Endodermal cell (in vitro differentiated cells): ENCODE data around the gene RFPL3. TPM values are rescaled to one million over a fixed set of nuclear protein-coding genes. Genes with fewer than 3 reads are reported as not detected.

Experiments
- DNase-seq: peaks from one replicate; pipeline ENCODE4 v3.0.0-alpha.2; 2017
- H3K27ac ChIP-seq: 2 replicates; pipeline ENCODE4 v1.5.1; 2013; ENCODE audit warnings: mild to moderate bottlenecking, low read depth, low read length, moderate library complexity
- H3K27me3 ChIP-seq: 2 replicates; pipeline ENCODE4 v1.6.1; 2013; ENCODE audit warnings: mild to moderate bottlenecking, low read length, moderate library complexity; ENCODE audit not compliant: insufficient read depth, control insufficient read depth, poor library complexity, severe bottlenecking
- H3K36me3 ChIP-seq: 2 replicates; pipeline ENCODE4 v1.7.0; 2013; ENCODE audit warnings: mild to moderate bottlenecking, low read length, moderate library complexity; ENCODE audit not compliant: control insufficient read depth, insufficient read depth
- H3K4me1 ChIP-seq: one replicate; pipeline ENCODE4 v1.7.0; 2013; ENCODE audit warnings: low read length; ENCODE audit not compliant: control insufficient read depth, insufficient read depth
- H3K4me3 ChIP-seq: 2 replicates; pipeline ENCODE4 v1.5.1; 2013; ENCODE audit warnings: mild to moderate bottlenecking, low read length, moderate library complexity
- H3K9ac ChIP-seq: 2 replicates; pipeline ENCODE4 v1.6.1; 2013; ENCODE audit warnings: mild to moderate bottlenecking, low read length, moderate library complexity; ENCODE audit not compliant: poor library complexity, severe bottlenecking; ENCODE audit errors: extremely low read depth
- H3K9me3 ChIP-seq: 2 replicates; pipeline ENCODE4 v1.6.1; 2013; ENCODE audit warnings: mild to moderate bottlenecking, low read length, moderate library complexity; ENCODE audit not compliant: control insufficient read depth
- H3K27ac Mint-ChIP-seq: 2 replicates; pipeline ENCODE4 v1.8.0; 2020; ENCODE audit warnings: mixed read lengths
- H3K27me3 Mint-ChIP-seq: 2 replicates; pipeline ENCODE4 v1.8.0; 2021; ENCODE audit warnings: mild to moderate bottlenecking, mixed read lengths; ENCODE audit not compliant: insufficient read depth
- H3K36me3 Mint-ChIP-seq: 2 replicates; pipeline ENCODE4 v1.8.0; 2020; ENCODE audit warnings: low read depth, mixed read lengths
- H3K4me1 Mint-ChIP-seq: 2 replicates; pipeline ENCODE4 v1.8.0; 2020; ENCODE audit warnings: mixed read lengths
- H3K4me3 Mint-ChIP-seq: 2 replicates; pipeline ENCODE4 v1.8.0; 2020; ENCODE audit warnings: mild to moderate bottlenecking, moderate library complexity, mixed read lengths
- H3K9me3 Mint-ChIP-seq: 2 replicates; pipeline ENCODE4 v1.8.0; 2020; ENCODE audit warnings: mild to moderate bottlenecking, mixed read lengths
- WGBS, 2 experiments: methylation state at CpG; one replicate each; pipeline versions ENCODE4 v1.1.5 to v1.1.7; 2013; ENCODE audit warnings: missing lambda C conversion rate in 2 of 2, mixed read lengths in 1 of 2; ENCODE audit not compliant: insufficient coverage in 1 of 2, insufficient read length in 1 of 2; 5-methylcytosine and 5-hydroxymethylcytosine counted together
- total RNA-seq, 2 donors: library from RNA; stranded (reverse); fragmentation: NEBNext Ultra II Directional in 1 of 2; extraction: Animal tissue kit (Norgen Biotek cat#: 25700) in 1 of 2; gene quantifications; 2 replicates in 1 of 2; 3 replicates in 1 of 2; pipeline ENCODE4 v1.2.1, GENCODE V29; 2021
- TF ChIP-seq, protein P1 (sequence below): fragments of 200-600 bp; sonication (generic); conservative IDR thresholded peaks from 2 replicates; pipeline ENCODE4 v1.5.0; 2021; ENCODE audit warnings: antibody characterized with exemption, mild to moderate bottlenecking

The RFPL3 gene
- total RNA-seq, 2 donors from 2014 or later = not detected

DNA sequence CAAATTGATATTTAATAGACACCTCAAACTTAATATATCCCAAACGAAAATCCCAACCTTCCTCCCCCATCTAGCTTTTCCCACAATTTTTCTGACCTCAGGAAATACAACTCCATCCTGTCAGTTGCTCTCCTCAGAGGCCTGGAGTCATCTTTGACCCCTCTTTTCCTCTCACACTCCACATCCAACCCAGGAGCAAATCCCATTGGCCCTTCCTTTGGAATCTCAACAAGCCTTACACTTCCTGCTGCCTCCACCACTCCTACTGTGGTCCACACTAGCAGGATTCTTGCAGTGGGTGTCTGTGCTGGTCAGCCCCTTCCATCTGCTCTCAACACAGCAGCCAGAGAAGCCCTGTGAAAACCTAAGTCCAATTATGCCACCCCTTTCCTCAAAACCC is 39.3 kb upstream of the RFPL3 start:
- no peaks in the 10 kb centered on the region for H3K9me3 ChIP-seq
- TF ChIP-seq, protein P1, sequence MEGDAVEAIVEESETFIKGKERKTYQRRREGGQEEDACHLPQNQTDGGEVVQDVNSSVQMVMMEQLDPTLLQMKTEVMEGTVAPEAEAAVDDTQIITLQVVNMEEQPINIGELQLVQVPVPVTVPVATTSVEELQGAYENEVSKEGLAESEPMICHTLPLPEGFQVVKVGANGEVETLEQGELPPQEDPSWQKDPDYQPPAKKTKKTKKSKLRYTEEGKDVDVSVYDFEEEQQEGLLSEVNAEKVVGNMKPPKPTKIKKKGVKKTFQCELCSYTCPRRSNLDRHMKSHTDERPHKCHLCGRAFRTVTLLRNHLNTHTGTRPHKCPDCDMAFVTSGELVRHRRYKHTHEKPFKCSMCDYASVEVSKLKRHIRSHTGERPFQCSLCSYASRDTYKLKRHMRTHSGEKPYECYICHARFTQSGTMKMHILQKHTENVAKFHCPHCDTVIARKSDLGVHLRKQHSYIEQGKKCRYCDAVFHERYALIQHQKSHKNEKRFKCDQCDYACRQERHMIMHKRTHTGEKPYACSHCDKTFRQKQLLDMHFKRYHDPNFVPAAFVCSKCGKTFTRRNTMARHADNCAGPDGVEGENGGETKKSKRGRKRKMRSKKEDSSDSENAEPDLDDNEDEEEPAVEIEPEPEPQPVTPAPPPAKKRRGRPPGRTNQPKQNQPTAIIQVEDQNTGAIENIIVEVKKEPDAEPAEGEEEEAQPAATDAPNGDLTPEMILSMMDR = no peak
- no peaks in the 10 kb centered on the region for H3K27me3 ChIP-seq
- no peak overlapping the region for H3K4me3 ChIP-seq
- H3K4me3 Mint-ChIP-seq = no peak overlapping the region
- H3K4me1 ChIP-seq = no peaks in the 10 kb centered on the region
- H3K27ac ChIP-seq = no peak overlapping the region
- H3K9me3 Mint-ChIP-seq = peaks cover 2% of the 10 kb centered on the region
- peak; percentile 13 for DNase-seq
- H3K4me1 Mint-ChIP-seq = peaks cover 9% of the 10 kb centered on the region
- peaks cover 2% of the 10 kb centered on the region for H3K36me3 Mint-ChIP-seq
- no peaks in the 10 kb centered on the region for H3K36me3 ChIP-seq
- no peak overlapping the region for H3K9ac ChIP-seq
- H3K27me3 Mint-ChIP-seq = peaks cover 11% of the 10 kb centered on the region
- H3K27ac Mint-ChIP-seq = no peak overlapping the region
- WGBS, 2 experiments = 83 to 94% methylated on average over 1 of the region's 1 CpG

DNA sequence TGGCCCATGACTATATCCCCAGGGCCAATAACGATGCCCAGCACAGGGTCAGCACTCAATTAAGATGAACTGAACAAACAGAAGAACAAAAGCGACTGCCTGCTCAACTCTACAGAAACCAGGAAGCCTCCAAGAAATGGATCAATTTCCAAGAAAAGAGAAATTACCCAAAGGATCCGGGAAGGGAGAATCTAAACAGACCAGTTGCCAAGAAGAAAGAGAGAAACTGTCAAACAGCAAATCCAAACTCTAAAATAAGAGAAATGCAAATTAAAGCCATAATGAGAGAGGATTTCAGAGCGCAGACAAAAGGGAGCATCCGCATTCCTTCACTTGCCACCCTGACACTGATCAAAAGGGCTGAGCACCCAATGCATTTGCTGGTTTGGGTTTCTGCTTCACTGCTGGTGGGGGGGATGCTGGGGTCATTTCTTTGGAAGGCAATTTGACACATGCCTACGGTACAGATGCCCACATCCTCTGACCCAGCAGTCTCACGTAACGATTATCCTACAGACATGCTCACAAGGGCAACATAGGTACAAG is 37.7 kb upstream of the RFPL3 start:
- Mint-ChIP-seq H3K27me3 (peaks cover 11% of the 10 kb centered on the region), H3K36me3 (peaks cover 2% of the 10 kb centered on the region), H3K9me3 (peaks cover 2% of the 10 kb centered on the region), H3K27ac (no peak overlapping the region), H3K4me3 (no peak overlapping the region), H3K4me1 (peaks cover 9% of the 10 kb centered on the region)
- TF ChIP-seq, protein P1 = no peak
- WGBS, 2 experiments = 64 to 77% methylated on average over 3 to 8 of the region's 8 CpGs
- H3K27ac ChIP-seq = no peak overlapping the region
- H3K9ac ChIP-seq = no peak overlapping the region
- DNase-seq = peak; percentile 46
- H3K9me3 ChIP-seq = no peaks in the 10 kb centered on the region
- no peaks in the 10 kb centered on the region for H3K36me3 ChIP-seq
- H3K27me3 ChIP-seq = no peaks in the 10 kb centered on the region
- no peaks in the 10 kb centered on the region for H3K4me1 ChIP-seq
- H3K4me3 ChIP-seq = no peak overlapping the region

DNA sequence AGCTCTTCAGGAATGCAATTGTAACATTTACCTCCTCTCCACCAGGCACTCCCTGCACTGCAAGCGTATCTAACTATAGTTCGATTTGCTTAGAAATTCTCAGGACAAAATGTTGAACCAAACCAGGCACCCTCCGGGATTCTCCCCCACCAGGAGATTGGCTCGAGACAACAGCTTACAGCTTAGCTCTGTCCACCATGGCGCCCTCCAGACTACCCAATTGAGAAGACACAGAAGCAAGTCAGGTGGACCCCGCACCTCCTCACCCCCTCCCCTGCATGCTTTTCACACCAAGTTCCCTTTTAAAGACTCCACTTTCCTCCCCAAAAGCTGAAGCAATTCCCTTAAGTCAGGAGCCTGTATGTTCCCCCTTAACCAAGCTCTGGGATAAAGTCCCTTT is 34.7 kb upstream of the RFPL3 start:
- Histone ChIP-seq H3K9ac (no peak overlapping the region), H3K27ac (no peak overlapping the region), H3K36me3 (no peaks in the 10 kb centered on the region), H3K27me3 (no peaks in the 10 kb centered on the region), H3K4me1 (no peaks in the 10 kb centered on the region), H3K9me3 (no peaks in the 10 kb centered on the region), H3K4me3 (no peak overlapping the region)
- Mint-ChIP-seq H3K9me3 (peaks cover 6% of the 10 kb centered on the region), H3K36me3 (peaks cover 2% of the 10 kb centered on the region), H3K4me3 (no peak overlapping the region), H3K27me3 (peaks cover 11% of the 10 kb centered on the region), H3K27ac (no peak overlapping the region), H3K4me1 (peaks cover 9% of the 10 kb centered on the region)
- TF ChIP-seq, protein P1 = no peak
- 94 to 97% methylated on average over 6 of the region's 6 CpGs for WGBS, 2 experiments
- peak; percentile 35 for DNase-seq
